Gastroesophageal sphincter (tissue), 3 donors: ENCODE results near the gene TTC9B.
"Not testable (repeated sequence)": the region's sequence is repeated elsewhere in the genome, so short reads cannot be mapped to it uniquely, and the experiment has no call there.

Experiments
- CTCF ChIP-seq, 4 experiments: fragments of 200-600 bp in 2 of 4; fragments of 450-650 bp in 2 of 4; sonication (generic) in 1 of 4; IDR thresholded peaks; one replicate each; pipeline ENCODE4 v1.5.1; 2017 to 2019; ENCODE audit warnings: antibody characterized with exemption in 4 of 4, mild to moderate bottlenecking in 2 of 4, moderate library complexity in 2 of 4
- EP300 ChIP-seq: sonication (generic); formaldehyde crosslinking; IDR thresholded peaks from one replicate; pipeline ENCODE4 v1.6.1; 2017; ENCODE audit warnings: antibody characterized with exemption, mild to moderate bottlenecking
- POLR2A ChIP-seq, 2 donors: fragments of 450-650 bp; IDR thresholded peaks; one replicate each; pipeline ENCODE4 v1.6.1; 2017; ENCODE audit warnings: antibody characterized with exemption in 2 of 2, mild to moderate bottlenecking in 2 of 2, moderate library complexity in 1 of 2
- POLR2AphosphoS5 ChIP-seq: sonication (generic); formaldehyde crosslinking; IDR thresholded peaks from one replicate; pipeline ENCODE4 v1.6.1; 2017; ENCODE audit warnings: antibody characterized with exemption

GRCh38 chr19:40219029-40219428 lies 845 bp upstream of the TTC9B start:
- not testable (repeated sequence) for TF ChIP-seq CTCF (IDR thresholded peaks at IDR 0.05); POLR2A (IDR thresholded peaks at IDR 0.05); EP300; POLR2AphosphoS5
